Esophagus squamous epithelium (tissue), 5 donors: ENCODE results near the gene TXNDC2. TPM values are rescaled to one million over a fixed set of nuclear protein-coding genes. Genes with fewer than 3 reads are reported as not detected.
A peak's percentile ranks its signal among the peaks of the same experiment; 100 is the strongest.

ENCODE experiments used
- DNase-seq: peaks from one replicate; lab custom pipeline; 2025; lab: John Stamatoyannopoulos, UW
- H3K27ac ChIP-seq, 4 donors: fragments of 200-600 bp; sonication (generic); one replicate each; pipeline ENCODE4 v1.5.1; 2016 to 2019; ENCODE audit warnings: mild to moderate bottlenecking in 1 of 4
- H3K27me3 ChIP-seq, 4 donors: fragments of 200-600 bp; sonication (generic); 1 replicate in 3 of 4; 2 replicates in 1 of 4; pipeline versions ENCODE4 v1.5.1 to v1.6.0; 2017 to 2021; ENCODE audit warnings: antibody characterized with exemption in 1 of 4
- H3K36me3 ChIP-seq, 3 donors: fragments of 200-600 bp; sonication (generic); one replicate each; pipeline ENCODE4 v1.5.1; 2016 to 2019
- H3K4me1 ChIP-seq, 3 donors: fragments of 200-600 bp; sonication (generic); one replicate each; pipeline ENCODE4 v1.5.1; 2017 to 2019
- H3K4me3 ChIP-seq, 4 donors: fragments of 200-600 bp; sonication (generic); 1 replicate in 3 of 4; 2 replicates in 1 of 4; pipeline ENCODE4 v1.5.1; 2016 to 2019; ENCODE audit warnings: mild to moderate bottlenecking in 2 of 4, moderate library complexity in 1 of 4
- H3K9me3 ChIP-seq, 3 donors: fragments of 200-600 bp; sonication (generic); one replicate each; pipeline ENCODE4 v1.5.1; 2016 to 2019
- CTCF ChIP-seq, 6 experiments: fragments of 450-650 bp in 4 of 6; fragments of 200-600 bp in 2 of 6; sonication (generic) in 2 of 6; IDR thresholded peaks; one replicate each; pipeline ENCODE4 v1.5.1; 2016 to 2019; ENCODE audit warnings: antibody characterized with exemption in 6 of 6, mild to moderate bottlenecking in 4 of 6, moderate library complexity in 4 of 6
- POLR2A ChIP-seq, 4 donors: fragments of 450-650 bp; IDR thresholded peaks; one replicate each; pipeline ENCODE4 v1.6.1; 2017; ENCODE audit warnings: antibody characterized with exemption in 4 of 4, mild to moderate bottlenecking in 4 of 4, moderate library complexity in 3 of 4
- WGBS, 2 donors: methylation state at CpG; one replicate each; pipeline ENCODE4 v1.1.5; 2018; 5-methylcytosine and 5-hydroxymethylcytosine counted together
- intact Hi-C: fragments of 100-400 bp; cut with DNase I; formaldehyde crosslinking; loops from one replicate; pipeline ENCODE4 v1.15.0; 2022
- total RNA-seq, 4 donors: library from RNA; depleted of rRNA; stranded (reverse); fragments of >200 nt; gene quantifications; one replicate each; pipeline ENCODE4 v1.1.0, GENCODE V29; 2016
- donor health status: DM: yes; HTN: yes; CAD: no.

The TXNDC2 gene
- total RNA-seq, 4 donors from 2014 or later, result 0.09 TPM; not detected in 3

GRCh38 chr18:9878095-9878494 lies 7.7 kb upstream of the TXNDC2 start:
- H3K27me3 ChIP-seq, result no peaks in the 10 kb centered on the region
- intact Hi-C loops, result no loop called here
- 88 to 97% methylated on average over 1 of the region's 1 CpG for WGBS, 2 donors
- H3K4me1 ChIP-seq, result peaks cover 0 to 12% (median 6%) of the 10 kb centered on the region in 3 donors
- H3K36me3 ChIP-seq, result no peaks in the 10 kb centered on the region
- no peak for TF ChIP-seq POLR2A (IDR thresholded peaks at IDR 0.05)
- TF ChIP-seq CTCF (IDR thresholded peaks at IDR 0.05), result no peak
- H3K4me3 ChIP-seq, result no peak overlapping the region
- DNase-seq, result no peak
- no peaks in the 10 kb centered on the region for H3K9me3 ChIP-seq
- peak overlapping the region in 1 of 4 donors; percentile 77 for H3K27ac ChIP-seq

- Histone ChIP-seq H3K27me3 (no peaks in the 10 kb centered on the region), H3K4me3 (no peak overlapping the region), H3K4me1 (peaks cover 0 to 12% (median 6%) of the 10 kb centered on the region in 3 donors), H3K9me3 (no peaks in the 10 kb centered on the region), H3K27ac (no peak overlapping the region), H3K36me3 (no peaks in the 10 kb centered on the region)
- intact Hi-C loops, result no loop called here
- 92 to 96% methylated on average over 6 of the region's 6 CpGs for WGBS, 2 donors
- no peak for TF ChIP-seq POLR2A (IDR thresholded peaks at IDR 0.05)
- no peak for TF ChIP-seq CTCF (IDR thresholded peaks at IDR 0.05)
- DNase-seq, result no peak
These were observed 7.0 kb upstream of the TXNDC2 start for GRCh38 chr18:9878783-9879242.

GRCh38 chr18:9884090-9884489 lies 1.7 kb upstream of the TXNDC2 start:
- no peaks in the 10 kb centered on the region for H3K36me3 ChIP-seq
- intact Hi-C loops, result no loop called here
- H3K27ac ChIP-seq, result no peak overlapping the region
- 81 to 85% methylated on average over 6 of the region's 6 CpGs for WGBS, 2 donors
- no peak for TF ChIP-seq CTCF (IDR thresholded peaks at IDR 0.05)
- TF ChIP-seq POLR2A (IDR thresholded peaks at IDR 0.05), result no peak
- no peak for DNase-seq
- H3K27me3 ChIP-seq, result no peaks in the 10 kb centered on the region
- no peaks in the 10 kb centered on the region for H3K9me3 ChIP-seq
- H3K4me3 ChIP-seq, result no peak overlapping the region
- no peaks in the 10 kb centered on the region for H3K4me1 ChIP-seq

- no peak for DNase-seq
- Histone ChIP-seq H3K9me3 (no peaks in the 10 kb centered on the region), H3K4me3 (no peak overlapping the region), H3K27me3 (no peaks in the 10 kb centered on the region), H3K36me3 (no peaks in the 10 kb centered on the region), H3K4me1 (no peaks in the 10 kb centered on the region), H3K27ac (no peak overlapping the region)
- TF ChIP-seq POLR2A (IDR thresholded peaks at IDR 0.05) (no peak), CTCF (IDR thresholded peaks at IDR 0.05) (no peak)
- intact Hi-C loops, result no loop called here
- WGBS, 2 donors, result 82 to 92% methylated on average over 12 of the region's 12 CpGs
These were observed 1.1 kb upstream of the TXNDC2 start for GRCh38 chr18:9884532-9885140.

- no peak for DNase-seq
- WGBS, 2 donors, result 95 to 100% methylated on average over 3 of the region's 3 CpGs
- Histone ChIP-seq H3K27ac (no peak overlapping the region), H3K4me1 (peaks cover 0 to 4% (median 0%) of the 10 kb centered on the region in 3 donors), H3K9me3 (no peaks in the 10 kb centered on the region), H3K4me3 (no peak overlapping the region), H3K27me3 (no peaks in the 10 kb centered on the region), H3K36me3 (no peaks in the 10 kb centered on the region)
- intact Hi-C loops, result no loop called here
- TF ChIP-seq POLR2A (IDR thresholded peaks at IDR 0.05) (no peak), CTCF (IDR thresholded peaks at IDR 0.05) (no peak)
These were observed 204 bp downstream of the TXNDC2 start for GRCh38 chr18:9886005-9886348.
